NCI-H748 treated with DMSO at 0.1 percent for 48 hours (cell line): Measurements from ENCODE around the gene SNAP29.
"Not testable (repeated sequence)": the region's sequence is repeated elsewhere in the genome, so short reads cannot be mapped to it uniquely, and the experiment has no call there.

ENCODE experiments used
- DNase-seq: peaks from one replicate; lab custom pipeline; 2025; lab: John Stamatoyannopoulos, UW

SNAP29 gene

DNA sequence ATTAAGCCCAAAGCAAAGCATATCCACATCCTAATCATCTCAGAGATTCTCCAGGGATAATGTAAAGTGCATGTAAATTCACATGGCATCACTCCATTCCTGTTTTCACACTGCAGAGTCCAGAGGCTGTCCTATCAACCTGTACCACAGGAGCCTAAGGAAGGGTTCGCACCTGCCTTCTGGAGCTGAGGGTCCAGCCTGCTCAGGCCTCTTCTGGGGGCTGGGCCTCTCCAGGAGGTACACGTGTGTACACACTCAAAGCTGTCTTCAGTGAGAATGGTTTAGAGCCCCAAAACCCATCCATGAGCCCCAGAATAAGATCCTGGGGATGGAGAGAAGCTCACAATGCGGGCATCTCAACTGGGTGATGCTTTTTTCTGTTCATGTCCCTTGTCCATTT, 24.1 kb upstream of the SNAP29 start:
- no peak for DNase-seq

- no peak for DNase-seq
These were observed 21.6 kb upstream of the SNAP29 start for GRCh38 chr22:20836987-20837823.

GRCh38 chr22:20839354-20839753, 19.5 kb upstream of the SNAP29 start:
- DNase-seq = not testable (repeated sequence)

DNA sequence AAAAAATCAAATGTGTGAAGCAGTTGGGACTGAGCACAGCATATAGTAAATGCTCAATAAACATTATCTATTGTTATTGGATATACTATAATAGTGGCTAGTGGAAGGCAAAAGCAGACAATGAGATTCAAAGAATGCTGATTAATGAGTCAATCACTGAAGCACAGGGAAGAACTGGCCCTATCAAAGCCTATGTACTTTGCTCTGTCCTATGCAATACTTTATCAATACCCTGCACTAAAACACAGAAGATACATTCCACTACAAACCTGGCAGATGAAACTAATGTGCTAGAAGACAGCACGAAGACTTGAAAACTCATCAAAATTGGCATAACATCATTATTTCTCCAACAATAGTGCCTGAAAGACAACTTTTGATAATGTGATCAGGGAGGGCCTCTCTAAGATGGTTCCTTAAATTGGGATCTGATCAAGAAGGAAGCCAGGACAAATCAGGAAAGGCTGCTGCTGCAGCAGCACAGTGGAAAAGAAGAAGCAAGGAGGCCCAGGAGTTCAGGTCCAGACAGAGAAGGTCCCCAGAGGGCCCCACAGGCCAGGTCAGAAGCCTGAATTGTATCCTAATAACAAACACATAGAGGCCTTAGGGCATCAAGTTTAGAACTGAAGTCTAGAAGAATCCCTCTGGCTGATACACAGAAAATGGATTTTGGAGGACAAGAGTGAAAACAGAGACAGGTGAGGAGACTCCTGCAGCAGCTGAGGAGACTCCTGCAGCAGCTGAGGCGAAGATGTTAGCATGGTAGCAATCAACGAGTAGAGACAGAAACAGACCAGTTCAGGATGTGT, 18.8 kb upstream of the SNAP29 start:
- DNase-seq = no peak

GRCh38 chr22:20840646-20841371, 18.0 kb upstream of the SNAP29 start:
- DNase-seq = no peak

DNA sequence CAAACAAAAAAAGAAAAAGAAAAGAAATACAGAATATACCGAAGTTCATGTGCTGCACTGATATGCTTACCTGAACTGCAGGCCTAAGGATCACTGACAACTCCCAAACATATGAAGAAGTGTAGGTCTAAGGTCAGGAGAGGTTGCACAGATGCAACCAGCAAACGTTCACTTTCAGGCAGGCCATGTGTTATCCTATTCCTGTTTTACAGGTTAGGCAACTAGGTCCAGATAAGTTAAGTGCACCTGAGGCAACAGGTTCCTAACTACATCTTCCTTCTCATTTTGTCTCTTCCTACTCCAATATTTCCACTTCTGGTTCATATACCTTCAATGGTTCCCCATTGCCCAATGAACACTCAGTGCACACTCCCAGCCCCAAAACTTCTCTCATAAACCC, 15.3 kb upstream of the SNAP29 start:
- DNase-seq = no peak

DNA sequence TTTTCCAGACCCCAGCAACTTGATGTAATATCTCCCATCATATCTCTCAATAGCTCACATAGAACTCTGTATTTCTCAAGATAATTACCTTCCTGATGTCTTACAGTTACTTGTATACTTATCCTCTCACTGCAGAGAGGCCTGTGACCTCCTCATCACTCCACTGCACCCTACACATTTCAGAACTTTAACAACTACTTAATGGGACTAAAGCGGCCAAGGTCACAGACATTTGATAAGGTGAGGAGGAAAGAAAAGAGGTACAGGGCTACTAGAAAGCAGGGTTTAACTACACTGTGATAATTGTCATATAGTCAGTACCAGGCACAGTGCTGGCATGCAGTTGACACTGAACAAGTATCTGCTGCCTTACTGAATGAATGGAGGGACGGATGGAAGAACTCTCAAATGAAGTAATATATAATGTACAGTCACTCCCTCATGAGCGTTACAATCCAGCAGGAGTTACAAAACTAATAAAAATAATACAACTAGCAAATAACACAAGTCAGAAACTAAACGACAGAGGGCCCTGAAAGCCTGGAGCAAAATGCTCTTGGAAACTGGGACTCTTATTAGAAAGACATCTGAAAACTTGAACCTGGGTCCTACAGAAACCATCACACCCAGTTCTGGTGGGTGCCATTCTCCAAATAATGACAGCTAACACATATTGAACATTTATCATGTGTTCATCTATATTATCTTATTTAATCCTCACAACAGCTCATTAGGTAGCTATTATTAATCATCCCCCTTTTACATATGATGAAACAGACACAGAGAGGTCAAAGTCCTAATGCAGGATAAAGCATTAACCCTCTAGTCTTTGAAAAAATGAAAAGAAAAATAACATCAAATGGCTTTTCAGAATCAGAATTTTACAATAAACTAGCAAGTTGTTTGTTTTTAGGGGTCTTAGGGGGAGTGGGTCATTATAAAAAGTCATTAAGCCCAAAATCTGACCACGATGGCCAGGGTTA, 14.5 kb upstream of the SNAP29 start:
- DNase-seq = no peak

DNA sequence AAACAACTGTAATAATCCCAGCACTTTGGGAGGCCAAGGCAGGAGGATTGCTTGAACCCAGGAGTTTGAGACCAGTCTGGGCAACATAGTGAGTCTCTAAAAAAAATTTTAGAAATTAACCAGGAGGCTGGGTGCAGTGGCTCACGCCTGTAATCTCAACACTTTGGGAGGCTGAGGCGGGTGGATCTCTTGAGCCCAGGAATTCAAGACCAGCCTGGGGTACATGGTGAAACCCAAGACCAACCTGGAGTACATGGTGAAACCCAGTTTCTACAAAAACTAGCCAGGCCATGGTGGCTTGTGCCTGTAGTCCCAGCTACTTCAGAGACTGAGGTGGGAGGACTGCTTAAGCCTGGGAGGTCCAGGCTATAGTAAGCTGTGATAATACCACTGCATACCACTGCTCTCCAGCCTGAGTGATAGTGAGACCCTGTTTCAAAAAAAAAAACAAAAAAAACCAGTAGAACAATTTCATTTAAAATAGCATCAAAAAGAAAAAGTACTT, 11.4 kb upstream of the SNAP29 start:
- no peak for DNase-seq

GRCh38 chr22:20852076-20852475, 6.7 kb upstream of the SNAP29 start:
- no peak for DNase-seq

GRCh38 chr22:20852503-20852902, 6.3 kb upstream of the SNAP29 start:
- no peak for DNase-seq

GRCh38 chr22:20853236-20853660, 5.6 kb upstream of the SNAP29 start:
- no peak for DNase-seq

DNA sequence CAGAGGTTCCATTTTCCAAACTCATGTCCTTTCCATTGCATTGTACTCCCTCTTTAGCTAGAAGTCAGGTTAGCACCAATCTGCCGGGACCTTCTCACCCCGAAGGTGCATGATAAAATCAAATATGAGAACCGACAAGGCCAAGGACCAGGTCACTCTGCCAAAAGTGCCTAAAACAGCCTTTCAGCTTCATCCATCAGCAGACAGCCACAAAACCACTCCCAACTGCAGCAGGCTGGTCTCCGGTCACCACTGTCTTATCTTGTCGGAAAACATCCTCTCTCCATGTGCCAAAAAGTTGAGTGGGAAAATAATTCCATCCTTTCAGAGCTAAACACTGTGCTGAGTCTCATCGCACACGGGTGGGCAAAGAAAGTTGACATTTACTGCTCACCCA, 1.6 kb upstream of the SNAP29 start:
- DNase-seq = no peak

DNA sequence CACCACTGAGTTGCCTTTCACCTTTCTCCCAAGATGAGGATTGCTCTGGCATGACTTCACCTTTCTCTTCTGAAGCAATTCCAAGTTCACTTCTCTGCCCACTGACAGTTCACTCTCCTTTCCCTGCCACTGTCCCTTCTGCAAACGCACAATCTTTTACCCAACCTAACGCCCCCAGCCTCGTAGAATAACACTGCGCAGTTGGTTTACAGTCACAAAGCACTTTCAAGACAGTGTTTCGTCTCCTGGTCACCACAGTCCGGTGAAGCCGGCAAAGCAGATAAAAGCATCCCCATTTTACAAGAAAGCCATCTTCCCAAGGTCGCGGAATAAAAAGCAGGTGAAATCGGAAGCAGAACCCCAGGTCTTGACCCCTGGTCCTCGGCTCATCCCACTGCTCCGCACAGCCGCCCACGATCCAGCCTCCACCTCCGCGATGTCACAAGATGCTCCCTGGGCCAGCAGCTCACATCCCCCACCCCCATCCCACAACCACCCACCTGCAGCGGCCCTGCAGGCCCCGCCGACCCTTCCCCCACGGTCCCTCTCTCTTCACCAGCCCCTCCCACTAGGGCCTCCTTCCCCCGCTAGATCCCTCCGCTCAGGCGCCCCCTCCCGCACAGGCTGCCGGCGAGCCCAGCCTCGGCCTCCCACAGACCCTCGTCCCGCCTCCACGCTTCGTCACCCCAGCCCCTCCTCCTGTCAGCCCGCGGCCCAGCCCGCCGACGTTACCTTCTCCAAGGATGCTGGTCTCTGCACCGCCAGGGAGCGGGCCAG, 781 bp upstream of the SNAP29 start:
- peak; percentile 32 for DNase-seq

GRCh38 chr22:20859615-20860014, 808 bp downstream of the SNAP29 start:
- DNase-seq = no peak

DNA sequence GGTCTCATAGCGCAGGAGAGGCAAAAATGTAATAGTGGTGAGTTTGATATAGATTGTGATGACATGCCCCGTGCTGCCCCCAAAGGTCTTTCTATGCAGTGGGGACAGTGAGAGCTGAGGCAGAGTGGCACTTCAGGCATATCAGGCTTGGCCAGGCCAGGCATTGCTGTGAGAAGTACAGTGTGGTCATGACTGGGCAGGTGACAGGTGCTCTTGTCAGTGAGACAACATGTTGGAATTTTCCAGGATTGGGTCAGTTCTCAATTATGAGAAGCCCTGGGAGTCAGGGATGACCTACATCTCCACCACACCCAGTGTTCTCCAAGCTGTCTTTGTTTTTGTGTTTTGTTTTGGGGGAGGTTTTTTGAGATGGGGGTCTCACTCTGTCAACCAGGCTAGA, 3.7 kb downstream of the SNAP29 start:
- no peak for DNase-seq

DNA sequence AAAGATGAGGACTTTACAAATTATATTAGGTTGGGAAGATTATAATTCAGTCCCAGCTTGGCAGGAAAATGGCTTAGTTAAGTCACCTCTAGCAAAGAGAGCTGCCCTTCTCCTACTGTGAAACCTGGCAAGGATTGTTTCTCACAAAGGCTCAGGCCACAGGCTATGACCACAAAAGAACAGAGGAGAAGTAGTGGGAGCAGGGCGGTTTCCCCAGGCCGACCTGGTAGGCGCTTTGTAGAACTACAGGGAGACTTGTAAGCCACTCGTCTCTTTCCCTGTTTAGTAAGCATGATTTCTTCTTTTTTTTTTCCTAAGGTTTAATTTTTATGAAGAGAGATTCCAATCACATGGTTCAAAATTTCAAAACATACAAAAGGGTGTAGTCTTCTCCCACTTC, 4.6 kb downstream of the SNAP29 start:
- no peak for DNase-seq

DNA sequence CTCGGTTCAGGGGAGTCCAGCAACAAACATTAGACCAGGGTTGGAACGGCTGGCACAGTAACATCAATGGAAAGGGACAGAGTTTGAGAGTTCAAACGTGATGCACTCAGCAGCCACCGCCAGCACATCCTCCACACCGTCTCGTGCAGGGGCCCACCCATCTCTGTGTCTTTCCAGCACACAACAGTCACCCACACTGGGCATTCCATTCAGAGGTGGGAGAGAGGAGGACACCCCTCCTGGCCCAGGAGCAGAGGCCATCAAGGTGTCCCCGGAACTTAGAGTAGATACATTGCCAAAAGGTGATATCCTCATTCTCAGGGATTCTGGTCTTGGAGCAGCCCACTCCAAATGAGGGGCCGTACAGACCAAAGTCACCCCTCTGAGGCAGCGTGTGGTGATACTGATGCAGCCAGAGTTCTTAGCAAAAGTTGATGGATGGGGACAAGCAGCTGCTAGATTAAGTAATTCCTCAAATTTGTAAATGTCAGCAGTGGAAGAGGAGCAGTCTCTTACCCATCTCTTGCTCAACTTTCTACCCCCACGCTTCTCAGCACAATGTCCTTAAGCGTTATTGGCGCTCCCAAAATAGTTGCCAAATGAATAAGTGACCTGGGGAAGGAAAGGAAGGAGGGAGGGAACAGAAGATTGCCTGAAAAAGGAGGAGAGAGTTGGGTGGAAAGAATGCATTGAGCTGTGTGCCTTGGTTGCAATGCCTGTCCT, 5.5 kb downstream of the SNAP29 start:
- no peak for DNase-seq

GRCh38 chr22:20865331-20865730, 6.5 kb downstream of the SNAP29 start:
- DNase-seq = no peak

- no peak for DNase-seq
These were observed 7.2 kb downstream of the SNAP29 start for GRCh38 chr22:20865875-20866445.
